PC-9 (cell line): Measurements from ENCODE around the gene RYR1. TPM values are rescaled to one million over a fixed set of nuclear protein-coding genes. Genes with fewer than 3 reads are reported as not detected.
A peak's percentile ranks its signal among the peaks of the same experiment; 100 is the strongest.

ENCODE experiments used
- BruUV-seq: library from RNA; stranded (reverse); fragments of 400-500 nt; replicated peaks from 2 replicates; lab custom pipeline; 2021; lab: Mats Ljungman, UMichigan
- CTCF ChIA-PET: fragments of 300-600 bp; sonication (Branson Sonifier 250); formaldehyde crosslinking; loops from one replicate; lab custom pipeline; 2022; ENCODE audit warnings: antibody characterized with exemption; lab: Charles Lee
- POLR2A ChIA-PET: fragments of 300-600 bp; sonication (Branson Sonifier 250); formaldehyde crosslinking; loops from one replicate; lab custom pipeline; 2022; ENCODE audit warnings: antibody characterized with exemption; ENCODE audit not compliant: unreplicated experiment; lab: Charles Lee
- DNase-seq, 2 experiments: peaks; one replicate each; pipeline versions ENCODE4 v3.0.0 to v3.0.0-alpha.2; 2015 to 2022; ENCODE audit warnings: mixed read lengths in 1 of 2
- H2AFZ ChIP-seq: fragments of 200-600 bp; sonication (generic); 2 replicates; pipeline ENCODE4 v1.8.1; 2017; ENCODE audit warnings: antibody characterized with exemption
- H3F3A ChIP-seq: fragments of 200-600 bp; sonication (generic); 2 replicates; pipeline ENCODE4 v1.8.1; 2017; ENCODE audit warnings: antibody characterized with exemption, mild to moderate bottlenecking, low read depth; ENCODE audit not compliant: insufficient read depth
- H3K27ac ChIP-seq: fragments of 200-600 bp; sonication (generic); 2 replicates; pipeline ENCODE4 v1.6.1; 2016; ENCODE audit warnings: mixed run types
- H3K27me3 ChIP-seq: fragments of 200-600 bp; sonication (generic); 2 replicates; pipeline ENCODE4 v1.6.1; 2016; ENCODE audit warnings: low read depth, mixed run types; ENCODE audit not compliant: insufficient read depth
- H3K36me3 ChIP-seq: fragments of 200-600 bp; sonication (generic); 2 replicates; pipeline ENCODE4 v1.6.1; 2016; ENCODE audit warnings: low read depth, mixed run types
- H3K4me1 ChIP-seq: fragments of 200-600 bp; sonication (generic); replicated peaks from 2 replicates; pipeline ENCODE4 v1.6.1; 2016; ENCODE audit warnings: mixed run types; ENCODE audit not compliant: insufficient read depth
- H3K4me2 ChIP-seq: fragments of 200-600 bp; sonication (generic); 2 replicates; pipeline ENCODE4 v1.6.1; 2017; ENCODE audit warnings: mixed run types
- H3K4me3 ChIP-seq: fragments of 200-600 bp; sonication (generic); 2 replicates; pipeline ENCODE4 v1.6.1; 2016; ENCODE audit warnings: mixed run types
- H3K79me2 ChIP-seq: fragments of 200-600 bp; sonication (generic); 2 replicates; pipeline ENCODE4 v1.6.1; 2017; ENCODE audit warnings: low read depth, mixed run types
- H3K9me2 ChIP-seq: fragments of 200-600 bp; sonication (generic); 2 replicates; pipeline ENCODE4 v1.8.1; 2017; ENCODE audit warnings: mild to moderate bottlenecking; ENCODE audit not compliant: insufficient read depth
- H3K9me3 ChIP-seq: fragments of 200-600 bp; sonication (generic); 2 replicates; pipeline ENCODE4 v1.8.1; 2016; ENCODE audit warnings: low read depth; ENCODE audit not compliant: insufficient read depth
- H4K20me1 ChIP-seq: fragments of 200-600 bp; sonication (generic); 2 replicates; pipeline ENCODE4 v1.8.1; 2017; ENCODE audit not compliant: insufficient read depth
- CTCF ChIP-seq: fragments of 200-600 bp; sonication (generic); conservative IDR thresholded peaks from 2 replicates; pipeline ENCODE4 v1.6.1; 2017; ENCODE audit warnings: mixed run types, antibody characterized with exemption, mild to moderate bottlenecking, moderate library complexity
- EZH2 ChIP-seq: fragments of 200-600 bp; sonication (generic); IDR thresholded peaks from 2 replicates; pipeline ENCODE4 v1.8.0; 2017; ENCODE audit warnings: antibody characterized with exemption, low read depth
- intact Hi-C: fragments of 100-400 bp; cut with micrococcal nuclease; formaldehyde crosslinking; loops from one replicate; pipeline ENCODE4 v1.10.0; 2022; ENCODE audit not compliant: unreplicated experiment
- total RNA-seq: library from RNA; stranded (reverse); gene quantifications from 2 replicates; pipeline ENCODE4 v1.2.3, GENCODE V29; 2021

RYR1 gene
- total RNA-seq, 1 experiment from 2014 or later: 1.0 TPM

DNA sequence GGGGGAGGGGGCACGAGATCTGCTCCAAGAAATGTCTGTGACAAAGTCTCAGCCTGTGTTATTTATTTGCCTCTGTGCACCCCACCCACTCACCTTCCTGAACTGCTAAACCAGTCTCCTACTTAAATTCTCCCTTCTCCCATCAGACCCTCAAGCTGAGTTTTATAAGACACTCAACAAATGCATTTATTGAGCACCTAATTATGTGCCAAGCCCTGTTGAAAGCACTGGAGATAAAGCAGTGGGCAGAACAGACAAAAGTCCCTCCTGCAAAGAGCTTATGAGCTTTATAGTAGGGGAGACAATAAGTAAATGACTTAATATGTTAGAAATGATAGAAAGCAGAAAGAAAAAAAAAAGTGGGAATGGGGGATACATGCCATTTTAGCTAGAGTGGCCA is 34.0 kb upstream of the RYR1 start:
- Histone ChIP-seq H3K9me2 (no peaks in the 10 kb centered on the region), H3K9me3 (no peaks in the 10 kb centered on the region), H3K79me2 (0 out of 2 replicates have a peak, but pooled peaks cover 4% of the 10 kb centered on the region), H3K4me1 (peaks cover 8% of the 10 kb centered on the region; the same call in 1 of the 2 replicates), H3K4me3 (no peak overlapping the region), H3K27me3 (no peaks in the 10 kb centered on the region), H4K20me1 (no peaks in the 10 kb centered on the region), H2AFZ (no peak overlapping the region), H3F3A (no peaks in the 10 kb centered on the region), H3K4me2 (no peak overlapping the region), H3K36me3 (no peaks in the 10 kb centered on the region), H3K27ac (no peak overlapping the region)
- no peak for TF ChIP-seq CTCF
- no peak for DNase-seq
- BruUV-seq: no TSS peak
- POLR2A ChIA-PET: interaction anchor here (0.6 kb wide), 2 partner anchors 102 to 675 kb away, joined by 3 read pairs; no protein-coding TSS in a partner anchor
- CTCF ChIA-PET: no interaction called here
- intact Hi-C loops: no loop called here

- intact Hi-C loops: loop anchor here (5.0 to 10.0 kb wide), 2 partner anchors 168 to 434 kb away; partner anchors contain the start of gene ECH1
- Histone ChIP-seq H3K4me1 (peaks cover 8% of the 10 kb centered on the region; the same call in 1 of the 2 replicates), H3K9me3 (no peaks in the 10 kb centered on the region), H2AFZ (no peak overlapping the region), H3K4me3 (no peak overlapping the region), H4K20me1 (no peaks in the 10 kb centered on the region), H3K27ac (no peak overlapping the region), H3K9me2 (no peaks in the 10 kb centered on the region), H3K79me2 (0 out of 2 replicates have a peak, but pooled peaks cover 4% of the 10 kb centered on the region), H3K36me3 (no peaks in the 10 kb centered on the region), H3F3A (no peaks in the 10 kb centered on the region), H3K4me2 (no peak overlapping the region), H3K27me3 (no peaks in the 10 kb centered on the region)
- no peak for DNase-seq
- ChIA-PET CTCF (no interaction called here), POLR2A (no interaction called here)
- no peak for TF ChIP-seq EZH2
- no peak for TF ChIP-seq CTCF
- BruUV-seq: no TSS peak
These were observed 33.1 kb upstream of the RYR1 start for GRCh38 chr19:38400361-38400760.

DNA sequence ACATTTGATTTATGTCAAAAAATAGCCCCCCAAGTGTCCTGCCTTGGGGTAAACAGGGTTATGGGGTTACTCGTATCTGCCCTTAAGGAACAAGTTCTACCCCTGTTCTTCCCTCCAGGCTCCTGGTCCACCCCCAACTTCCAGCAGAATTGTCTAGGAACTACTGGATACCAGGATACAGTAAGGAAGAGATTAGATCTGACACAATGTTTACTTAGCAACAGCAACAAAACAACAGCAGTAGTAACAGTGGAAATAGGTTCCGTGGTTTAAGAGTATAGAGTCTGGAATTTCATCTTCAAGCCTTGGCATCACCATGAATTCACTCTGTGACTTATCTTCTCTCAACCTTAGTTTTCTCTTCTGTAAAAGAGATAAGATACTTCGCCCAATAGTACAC is 32.3 kb upstream of the RYR1 start:
- 0 out of 2 replicates have a peak, but pooled peaks cover 4% of the 10 kb centered on the region for H3K79me2 ChIP-seq
- H4K20me1 ChIP-seq: no peaks in the 10 kb centered on the region
- no peak overlapping the region for H3K4me3 ChIP-seq
- POLR2A ChIA-PET: no interaction called here
- no peak overlapping the region for H3K27ac ChIP-seq
- peak in 1 of 2 experiments; percentile 65 for DNase-seq
- H3K9me3 ChIP-seq: no peaks in the 10 kb centered on the region
- CTCF ChIA-PET: no interaction called here
- no peak overlapping the region for H2AFZ ChIP-seq
- no peaks in the 10 kb centered on the region for H3K27me3 ChIP-seq
- H3K9me2 ChIP-seq: no peaks in the 10 kb centered on the region
- intact Hi-C loops: loop anchor here (5.0 to 10.0 kb wide), 2 partner anchors 169 to 434 kb away; partner anchors contain the start of gene ECH1
- H3K36me3 ChIP-seq: no peaks in the 10 kb centered on the region
- peaks cover 8% of the 10 kb centered on the region; the same call in 1 of the 2 replicates for H3K4me1 ChIP-seq
- no peak for TF ChIP-seq CTCF
- TF ChIP-seq EZH2: no peak
- no peak overlapping the region for H3K4me2 ChIP-seq
- BruUV-seq: no TSS peak
- H3F3A ChIP-seq: no peaks in the 10 kb centered on the region
